NCI-H524 (cell line): ENCODE results near the gene ZMIZ1.

Experiments used
- DNase-seq, 2 experiments: peaks; one replicate each; lab custom pipeline; 2025; lab: John Stamatoyannopoulos, UW

ZMIZ1 gene

GRCh38 chr10:79187121-79187940 is 118.6 kb downstream of the ZMIZ1 start:
- no peak for DNase-seq

GRCh38 chr10:79188154-79188965 is 119.6 kb downstream of the ZMIZ1 start:
- DNase-seq, result no peak

GRCh38 chr10:79189181-79189580 is 120.4 kb downstream of the ZMIZ1 start:
- no peak for DNase-seq

- DNase-seq, result no peak
These were observed 121.2 kb downstream of the ZMIZ1 start for GRCh38 chr10:79189853-79190435.

GRCh38 chr10:79190740-79191261 is 122.0 kb downstream of the ZMIZ1 start:
- DNase-seq, result no peak

GRCh38 chr10:79191951-79192676 is 123.3 kb downstream of the ZMIZ1 start:
- no peak for DNase-seq

- DNase-seq, result peak in 1 of 2 experiments; percentile 9
These were observed 123.9 kb downstream of the ZMIZ1 start for GRCh38 chr10:79192677-79193003.

GRCh38 chr10:79193694-79194382 is 125.1 kb downstream of the ZMIZ1 start:
- peak in 1 of 2 experiments; percentile 49 for DNase-seq

GRCh38 chr10:79195091-79195923 is 126.5 kb downstream of the ZMIZ1 start:
- peak; percentile 18 to 76 for DNase-seq

- DNase-seq, result peak in 1 of 2 experiments; percentile 43
These were observed 128.0 kb downstream of the ZMIZ1 start for GRCh38 chr10:79196470-79197461.

- no peak for DNase-seq
These were observed 128.8 kb downstream of the ZMIZ1 start for GRCh38 chr10:79197558-79197957.

GRCh38 chr10:79200346-79200745 is 131.6 kb downstream of the ZMIZ1 start:
- no peak for DNase-seq

GRCh38 chr10:79201706-79202105 is 132.9 kb downstream of the ZMIZ1 start:
- no peak for DNase-seq

GRCh38 chr10:79202188-79203013 is 133.6 kb downstream of the ZMIZ1 start:
- peak in 1 of 2 experiments; percentile 28 for DNase-seq

- no peak for DNase-seq
These were observed 134.4 kb downstream of the ZMIZ1 start for GRCh38 chr10:79203014-79203644.

- DNase-seq, result no peak
These were observed 135.1 kb downstream of the ZMIZ1 start for GRCh38 chr10:79203833-79204232.

GRCh38 chr10:79206300-79207095 is 137.7 kb downstream of the ZMIZ1 start:
- no peak for DNase-seq
